22Rv1 (cell line): Measurements from ENCODE around the gene SHISA8.

Experiments
- H3K27ac ChIP-seq: fragments of 450-650 bp; 2 replicates; pipeline ENCODE4 v1.5.1; 2017
- ZFX ChIP-seq: fragments of 450-650 bp; IDR thresholded peaks from 2 replicates; pipeline ENCODE4 v1.6.1; 2017; ENCODE audit warnings: antibody characterized with exemption, borderline replicate concordance
- TF ChIP-seq, protein P1 (sequence below): fragments of 450-650 bp; IDR thresholded peaks from 2 replicates; pipeline ENCODE4 v1.5.1; 2017; ENCODE audit warnings: mild to moderate bottlenecking

The SHISA8 gene

DNA sequence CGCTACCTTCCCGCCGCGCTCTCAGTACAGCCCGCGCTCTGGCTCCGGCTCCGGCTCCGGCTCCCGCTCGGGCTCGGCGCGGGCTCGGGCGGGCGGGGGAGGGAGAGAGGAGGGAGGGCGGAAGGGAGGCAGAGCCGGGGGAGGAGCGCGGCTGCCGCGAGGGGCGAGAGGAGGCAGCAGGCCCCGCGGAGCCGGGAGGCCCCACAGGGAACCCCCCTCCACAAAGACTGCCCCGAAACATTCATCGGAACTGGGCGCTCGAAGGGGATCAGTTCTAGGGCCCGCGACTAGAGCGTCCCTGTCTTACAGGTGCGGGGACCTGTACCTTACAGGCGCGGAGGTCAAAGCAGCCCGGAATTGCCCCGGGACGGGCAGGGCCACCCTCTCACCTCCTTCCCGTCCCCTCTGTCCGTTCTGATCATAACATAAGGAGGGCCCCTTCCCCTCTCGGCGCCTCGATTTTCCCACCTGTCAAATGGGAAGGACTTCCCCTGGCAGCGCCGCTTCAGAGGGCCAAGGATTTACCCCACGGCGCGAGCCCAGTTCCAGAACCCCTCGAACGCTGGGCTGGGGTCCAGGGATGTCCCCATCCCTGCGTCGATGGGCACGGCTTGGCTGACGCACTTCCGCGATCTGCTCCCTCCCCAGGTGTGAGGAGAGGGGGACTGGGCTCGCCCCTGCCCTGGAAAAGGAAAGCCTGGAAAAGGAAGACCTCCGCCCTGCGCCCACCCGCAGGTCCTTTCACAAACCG, at the start of gene SHISA8:
SHISA8 (minus strand) TSS at position 40 of the 751 bp plus-strand sequence. CDS start 407 bp downstream, outside the sequence.
- peak within 1 kb of the TSS; percentile 42; the same call in 1 of the 2 replicates for H3K27ac ChIP-seq
- TF ChIP-seq, protein P1, sequence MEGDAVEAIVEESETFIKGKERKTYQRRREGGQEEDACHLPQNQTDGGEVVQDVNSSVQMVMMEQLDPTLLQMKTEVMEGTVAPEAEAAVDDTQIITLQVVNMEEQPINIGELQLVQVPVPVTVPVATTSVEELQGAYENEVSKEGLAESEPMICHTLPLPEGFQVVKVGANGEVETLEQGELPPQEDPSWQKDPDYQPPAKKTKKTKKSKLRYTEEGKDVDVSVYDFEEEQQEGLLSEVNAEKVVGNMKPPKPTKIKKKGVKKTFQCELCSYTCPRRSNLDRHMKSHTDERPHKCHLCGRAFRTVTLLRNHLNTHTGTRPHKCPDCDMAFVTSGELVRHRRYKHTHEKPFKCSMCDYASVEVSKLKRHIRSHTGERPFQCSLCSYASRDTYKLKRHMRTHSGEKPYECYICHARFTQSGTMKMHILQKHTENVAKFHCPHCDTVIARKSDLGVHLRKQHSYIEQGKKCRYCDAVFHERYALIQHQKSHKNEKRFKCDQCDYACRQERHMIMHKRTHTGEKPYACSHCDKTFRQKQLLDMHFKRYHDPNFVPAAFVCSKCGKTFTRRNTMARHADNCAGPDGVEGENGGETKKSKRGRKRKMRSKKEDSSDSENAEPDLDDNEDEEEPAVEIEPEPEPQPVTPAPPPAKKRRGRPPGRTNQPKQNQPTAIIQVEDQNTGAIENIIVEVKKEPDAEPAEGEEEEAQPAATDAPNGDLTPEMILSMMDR = no peak
- no peak for TF ChIP-seq ZFX

- TF ChIP-seq ZFX = no peak
- TF ChIP-seq, protein P1 = no peak
- no peak overlapping the region for H3K27ac ChIP-seq
Observed at GRCh38 chr22:41964112-41964491, 49.2 kb upstream of the SHISA8 start.

DNA sequence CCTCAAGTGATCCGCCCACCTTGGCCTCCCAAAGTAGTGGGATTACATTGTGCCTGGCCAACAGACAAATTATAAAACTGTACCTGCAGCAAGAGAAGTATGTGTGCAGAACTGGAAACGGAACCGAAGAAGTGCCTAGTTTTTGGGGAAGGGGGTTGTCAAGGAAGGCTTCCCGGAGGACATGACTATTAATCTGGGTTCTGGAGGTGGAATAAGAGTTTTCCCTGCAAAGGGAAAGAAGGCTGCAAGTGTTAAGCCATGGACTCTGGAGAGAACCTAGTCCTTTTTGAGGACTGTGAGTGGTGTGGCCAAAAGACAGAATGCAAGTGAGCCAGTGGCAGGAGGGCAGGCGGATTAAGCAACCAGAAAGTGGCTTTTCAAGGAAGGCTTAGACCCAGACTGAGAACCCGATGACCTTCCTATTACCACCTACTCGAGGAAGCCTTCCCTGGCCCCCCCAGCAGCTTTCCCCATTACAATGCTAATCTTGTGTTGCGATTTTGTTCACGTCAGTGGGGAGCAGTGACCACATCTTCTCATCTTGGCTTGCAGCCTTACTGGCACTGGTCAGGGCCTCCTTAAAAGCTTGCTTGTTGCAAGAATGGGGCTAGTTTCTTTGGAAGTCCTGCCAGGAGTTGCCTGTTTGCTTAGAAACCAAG, 48.7 kb upstream of the SHISA8 start:
- TF ChIP-seq, protein P1 = no peak
- no peak for TF ChIP-seq ZFX
- no peak overlapping the region for H3K27ac ChIP-seq

- no peak overlapping the region for H3K27ac ChIP-seq
- no peak for TF ChIP-seq ZFX
- TF ChIP-seq, protein P1 = peak; percentile 63
Observed at GRCh38 chr22:41957941-41958556, 43.2 kb upstream of the SHISA8 start.

- no peak overlapping the region for H3K27ac ChIP-seq
- TF ChIP-seq, protein P1 = no peak
- no peak for TF ChIP-seq ZFX
Observed at GRCh38 chr22:41952713-41953112, 37.8 kb upstream of the SHISA8 start.

DNA sequence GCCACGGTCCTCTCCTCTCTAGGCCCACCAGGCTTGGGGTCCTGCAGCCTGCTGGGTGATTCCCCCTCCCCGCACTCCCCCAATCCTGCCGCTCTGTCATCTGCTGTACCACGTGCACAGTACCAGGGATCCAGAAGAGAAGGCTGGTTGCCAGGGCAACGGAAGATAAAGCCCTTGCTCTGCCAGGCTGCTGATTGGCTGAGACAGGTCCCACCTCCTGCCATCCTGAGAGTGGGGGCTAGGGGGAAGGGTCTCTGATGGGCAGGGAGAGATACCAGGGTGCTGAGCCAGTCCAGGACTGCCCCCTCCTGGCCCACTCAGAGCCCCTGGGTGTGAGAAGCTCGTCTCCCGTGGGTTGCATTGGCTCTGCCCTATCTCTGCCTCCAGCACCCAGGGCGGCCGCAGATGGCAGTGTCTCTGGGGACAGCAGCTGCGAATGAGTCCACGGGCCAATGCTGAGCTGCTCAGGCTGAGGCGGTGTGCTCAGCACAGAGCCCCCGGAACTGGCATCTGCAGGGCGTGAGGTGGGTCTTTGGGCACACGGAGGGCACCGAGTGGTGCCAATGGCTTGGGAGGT, 37.1 kb upstream of the SHISA8 start, which contains the start of gene SMIM45:
SMIM45 (plus strand) TSS at position 253 of the 577 bp plus-strand sequence.
- TF ChIP-seq, protein P1 = no peak
- TF ChIP-seq ZFX = no peak
- no peak within 1 kb of the TSS for H3K27ac ChIP-seq
